Neural cell (in vitro differentiated cells): ENCODE results near the gene SPINDOC. TPM values are rescaled to one million over a fixed set of nuclear protein-coding genes. Genes with fewer than 3 reads are reported as not detected.

Experiments
- H2AFZ ChIP-seq: fragments of 200-600, 300-800 bp; sonication (generic), shearing (Covaris generic); 2 replicates; pipeline ENCODE4 v1.6.0; 2014; ENCODE audit warnings: low read depth, mild to moderate bottlenecking, antibody characterized with exemption, low read length, moderate library complexity
- H3F3A ChIP-seq: fragments of 200-600 bp; shearing (Covaris generic); 2 replicates; pipeline ENCODE4 v1.6.1; 2016; ENCODE audit warnings: mild to moderate bottlenecking, moderate library complexity, mixed read lengths, antibody characterized with exemption, low read length; ENCODE audit not compliant: insufficient read depth, poor library complexity, severe bottlenecking
- H3K27ac ChIP-seq: fragments of 200-600, 300-800 bp; sonication (generic), shearing (Covaris generic); 2 replicates; pipeline ENCODE4 v1.5.1; 2014; ENCODE audit warnings: mild to moderate bottlenecking, low read length, moderate library complexity
- H3K27me3 ChIP-seq: fragments of 300-800, 200-600 bp; sonication (generic), shearing (Covaris generic); 2 replicates; pipeline ENCODE4 v1.6.0; 2014; ENCODE audit warnings: mild to moderate bottlenecking, low read depth, low read length, moderate library complexity; ENCODE audit not compliant: insufficient read depth
- H3K36me3 ChIP-seq: fragments of 300-800, 200-600 bp; sonication (generic), shearing (Covaris generic); 2 replicates; pipeline ENCODE4 v1.5.1; 2014; ENCODE audit warnings: mild to moderate bottlenecking, antibody characterized with exemption, low read length, moderate library complexity; ENCODE audit not compliant: insufficient read depth
- H3K4me2 ChIP-seq: fragments of 300-800, 200-600 bp; sonication (generic), shearing (Covaris generic); 2 replicates; pipeline ENCODE4 v1.6.0; 2014; ENCODE audit warnings: mild to moderate bottlenecking, low read length
- H3K4me3 ChIP-seq: fragments of 300-800, 200-600 bp; sonication (generic), shearing (Covaris generic); 2 replicates; pipeline ENCODE4 v1.5.1; 2014; ENCODE audit warnings: mild to moderate bottlenecking, low read length, moderate library complexity
- H3K79me2 ChIP-seq: fragments of 200-600 bp; shearing (Covaris generic); replicated peaks from 2 replicates; pipeline ENCODE4 v1.6.0; 2014; ENCODE audit warnings: mild to moderate bottlenecking, low read length, moderate library complexity; ENCODE audit not compliant: insufficient read depth
- H3K9ac ChIP-seq: fragments of 300-800, 200-600 bp; sonication (generic), shearing (Covaris generic); 2 replicates; pipeline ENCODE4 v1.6.1; 2016; ENCODE audit warnings: mild to moderate bottlenecking, low read length, mixed read lengths
- H3K9me2 ChIP-seq: fragments of 200-600 bp; shearing (Covaris generic); 2 replicates; pipeline ENCODE4 v1.6.1; 2016; ENCODE audit warnings: mild to moderate bottlenecking, low read length, mixed read lengths; ENCODE audit not compliant: insufficient read depth
- H3K9me3 ChIP-seq: fragments of 200-600, 300-800 bp; sonication (generic), shearing (Covaris generic); 2 replicates; pipeline ENCODE4 v1.6.1; 2016; ENCODE audit warnings: mild to moderate bottlenecking, mixed run types, low read length, moderate library complexity, mixed read lengths
- H4K20me1 ChIP-seq: fragments of 200-600 bp; shearing (Covaris generic); 2 replicates; pipeline ENCODE4 v1.6.1; 2016; ENCODE audit warnings: mild to moderate bottlenecking, mixed run types; ENCODE audit not compliant: insufficient read depth
- EP300 ChIP-seq: fragments of 450-650 bp; conservative IDR thresholded peaks from 2 replicates; pipeline ENCODE4 v1.6.1; 2014; ENCODE audit warnings: antibody characterized with exemption, mild to moderate bottlenecking, moderate library complexity; ENCODE audit not compliant: poor library complexity, severe bottlenecking
- MXI1 ChIP-seq: fragments of 450-650 bp; conservative IDR thresholded peaks from 2 replicates; pipeline ENCODE4 v1.6.1; 2014; ENCODE audit warnings: antibody characterized with exemption, mild to moderate bottlenecking; ENCODE audit not compliant: poor library complexity, severe bottlenecking
- POLR2AphosphoS5 ChIP-seq: IDR thresholded peaks from 2 replicates; pipeline ENCODE4 v1.6.1; 2012
- RAD21 ChIP-seq: fragments of 450-650 bp; conservative IDR thresholded peaks from 2 replicates; pipeline ENCODE4 v1.6.1; 2014; ENCODE audit warnings: antibody characterized with exemption, mild to moderate bottlenecking, moderate library complexity
- SMC3 ChIP-seq: fragments of 450-650 bp; conservative IDR thresholded peaks from 2 replicates; pipeline ENCODE4 v1.6.1; 2014; ENCODE audit warnings: antibody characterized with exemption, mild to moderate bottlenecking, moderate library complexity; ENCODE audit not compliant: poor library complexity
- TAF1 ChIP-seq: IDR thresholded peaks from 2 replicates; pipeline ENCODE4 v1.6.1; 2012; ENCODE audit warnings: low read depth
- polyA plus RNA-seq: library from polyadenylated mRNA; depleted of rRNA; stranded (reverse); fragments of >200 nt; gene quantifications from 2 replicates; pipeline ENCODE4 v1.2.3, GENCODE V29; 2014
- TF ChIP-seq, protein P1 (sequence below): fragments of 450-650 bp; IDR thresholded peaks from 2 replicates; pipeline ENCODE4 v1.5.1; 2014; ENCODE audit warnings: antibody characterized with exemption, mild to moderate bottlenecking, moderate library complexity; ENCODE audit not compliant: poor library complexity, severe bottlenecking
- TF ChIP-seq, protein P2 (sequence below): IDR thresholded peaks from 2 replicates; pipeline ENCODE4 v1.6.1; 2012; ENCODE audit warnings: borderline replicate concordance

SPINDOC gene
- polyA plus RNA-seq, 1 donor from 2014 or later = 20.3 TPM

DNA sequence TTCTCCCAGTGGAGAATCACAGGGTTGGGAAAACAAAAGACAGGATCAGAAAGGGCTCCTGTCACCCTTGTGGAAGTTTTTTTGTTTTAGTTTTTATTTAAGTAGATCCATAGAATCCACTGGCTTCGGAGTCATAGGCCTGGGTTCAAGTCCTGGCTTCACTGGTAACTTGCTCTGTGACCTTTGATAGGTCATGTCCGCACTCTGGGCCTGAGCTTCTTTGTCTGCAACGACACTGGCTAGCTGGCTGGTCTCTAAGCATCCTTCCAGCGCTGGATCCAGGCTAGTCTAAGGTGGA lies 46.0 kb upstream of the SPINDOC start:
- Histone ChIP-seq H3K79me2 (peaks cover 55% of the 10 kb centered on the region), H3K4me3 (peak overlapping the region; percentile 93), H3F3A (no peaks in the 10 kb centered on the region), H4K20me1 (peaks cover 3% of the 10 kb centered on the region), H3K4me2 (peak overlapping the region; percentile 96), H3K27me3 (no peaks in the 10 kb centered on the region), H3K27ac (peak overlapping the region; percentile 85), H3K9ac (peak overlapping the region; percentile 87), H3K9me2 (no peaks in the 10 kb centered on the region), H3K9me3 (no peaks in the 10 kb centered on the region), H2AFZ (no peak overlapping the region), H3K36me3 (no peaks in the 10 kb centered on the region)
- TF ChIP-seq POLR2AphosphoS5 = no peak
- TF ChIP-seq TAF1 = peak; percentile 3

DNA sequence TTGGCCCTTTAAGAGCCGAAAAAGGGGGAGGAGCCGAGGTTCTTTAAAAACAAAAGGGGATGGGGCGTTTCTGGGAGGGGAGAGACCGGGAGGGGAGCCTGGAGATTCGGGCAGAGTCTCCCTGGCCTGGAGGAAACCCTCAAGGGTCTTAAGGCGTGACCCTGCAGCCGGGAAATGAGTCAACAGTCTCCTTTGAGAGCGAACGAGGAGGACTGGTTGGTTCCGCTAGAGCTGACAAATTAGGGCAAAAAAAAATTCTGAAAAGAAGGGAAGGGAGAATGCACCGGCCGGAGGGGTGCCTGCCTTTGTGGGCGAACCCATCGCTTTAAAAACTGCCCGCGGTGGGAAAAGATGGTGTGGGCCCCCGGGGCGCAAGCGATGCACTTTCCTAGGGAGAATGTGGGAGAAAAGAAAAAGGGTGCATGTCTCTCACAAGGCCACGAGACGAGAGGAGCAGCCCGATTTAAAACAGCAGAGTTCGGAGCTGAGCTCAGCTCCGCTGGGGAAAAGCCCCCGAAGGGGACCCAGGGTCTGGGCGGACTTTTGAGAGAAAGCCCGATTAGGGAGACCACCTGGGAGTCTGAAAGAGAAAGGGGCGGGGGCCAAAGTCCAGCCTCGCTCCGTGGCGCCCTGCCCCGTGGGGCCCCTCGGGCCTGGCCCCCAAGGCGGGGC lies 45.6 kb upstream of the SPINDOC start:
- H3K27me3 ChIP-seq = no peaks in the 10 kb centered on the region
- no peaks in the 10 kb centered on the region for H3K9me2 ChIP-seq
- H3F3A ChIP-seq = no peaks in the 10 kb centered on the region
- H3K27ac ChIP-seq = peak overlapping the region; percentile 85
- H3K4me3 ChIP-seq = peak overlapping the region; percentile 93
- peak overlapping the region; percentile 96 for H3K4me2 ChIP-seq
- peak overlapping the region; percentile 87 for H3K9ac ChIP-seq
- no peaks in the 10 kb centered on the region for H3K36me3 ChIP-seq
- peaks cover 55% of the 10 kb centered on the region for H3K79me2 ChIP-seq
- peak; percentile 68 for TF ChIP-seq MXI1
- TF ChIP-seq EP300 = no peak
- TF ChIP-seq TAF1 = no peak
- H2AFZ ChIP-seq = no peak overlapping the region
- peaks cover 3% of the 10 kb centered on the region for H4K20me1 ChIP-seq
- no peaks in the 10 kb centered on the region for H3K9me3 ChIP-seq

DNA sequence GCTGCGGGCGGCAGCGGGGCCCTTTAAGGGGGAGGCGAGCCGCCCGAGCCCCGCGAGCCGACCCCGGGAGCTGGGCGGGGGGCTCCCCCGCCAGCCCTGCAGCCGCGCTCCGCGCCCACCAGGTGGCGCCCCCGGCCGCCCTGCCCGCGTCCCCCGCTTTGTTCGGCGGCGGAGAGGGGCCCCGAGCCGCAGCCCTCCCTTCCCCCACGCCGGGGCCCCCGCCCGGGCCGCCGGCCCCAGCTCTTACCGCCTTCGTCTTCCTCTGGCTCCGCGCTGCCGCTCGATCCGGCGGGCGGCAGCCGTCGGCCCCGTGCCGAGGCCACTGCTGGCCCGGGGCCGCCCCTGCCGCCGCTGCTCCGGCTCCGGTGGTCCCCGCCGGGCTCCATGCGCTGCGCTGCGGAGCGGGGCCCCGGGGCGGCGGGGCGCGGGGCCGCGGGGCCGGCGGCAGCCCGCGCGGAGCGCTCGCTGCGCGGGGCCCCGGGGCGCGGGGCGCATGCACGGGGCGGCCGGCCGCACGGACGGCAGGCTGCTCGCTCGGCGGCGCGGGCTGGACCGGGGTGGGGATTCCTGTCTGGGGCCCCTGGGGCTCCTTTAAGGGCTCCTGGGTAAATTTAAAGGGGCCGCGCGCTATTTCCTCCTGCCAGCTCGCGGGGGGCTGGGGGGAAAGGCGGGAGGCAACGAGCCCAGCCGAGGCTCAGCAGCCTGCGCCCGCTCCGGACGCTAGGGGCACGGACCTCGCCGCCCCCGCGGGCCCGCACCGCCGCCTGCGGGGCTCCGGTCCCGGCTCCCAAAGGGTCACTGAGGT lies 44.8 kb upstream of the SPINDOC start, which contains the start of gene ZFTA:
ZFTA (minus strand) TSS at position 539 of the 805 bp plus-strand sequence; CDS start at position 386, 153 bp downstream.
- Histone ChIP-seq H3K9me3 (no peaks in the 10 kb centered on the region), H3K9ac (peak within 1 kb of the TSS; percentile 88), H2AFZ (peak within 1 kb of the TSS; percentile 27), H3K4me3 (peak within 1 kb of the TSS; percentile 93), H3K27ac (peak within 1 kb of the TSS; percentile 85), H3K27me3 (no peaks in the 10 kb centered on the region), H3K79me2 (peaks cover 55% of the 10 kb centered on the region), H3K36me3 (no peaks in the 10 kb centered on the region), H3F3A (no peaks in the 10 kb centered on the region), H4K20me1 (peaks cover 3% of the 10 kb centered on the region), H3K9me2 (no peaks in the 10 kb centered on the region), H3K4me2 (peak within 1 kb of the TSS; percentile 96)
- TF ChIP-seq, protein P1, sequence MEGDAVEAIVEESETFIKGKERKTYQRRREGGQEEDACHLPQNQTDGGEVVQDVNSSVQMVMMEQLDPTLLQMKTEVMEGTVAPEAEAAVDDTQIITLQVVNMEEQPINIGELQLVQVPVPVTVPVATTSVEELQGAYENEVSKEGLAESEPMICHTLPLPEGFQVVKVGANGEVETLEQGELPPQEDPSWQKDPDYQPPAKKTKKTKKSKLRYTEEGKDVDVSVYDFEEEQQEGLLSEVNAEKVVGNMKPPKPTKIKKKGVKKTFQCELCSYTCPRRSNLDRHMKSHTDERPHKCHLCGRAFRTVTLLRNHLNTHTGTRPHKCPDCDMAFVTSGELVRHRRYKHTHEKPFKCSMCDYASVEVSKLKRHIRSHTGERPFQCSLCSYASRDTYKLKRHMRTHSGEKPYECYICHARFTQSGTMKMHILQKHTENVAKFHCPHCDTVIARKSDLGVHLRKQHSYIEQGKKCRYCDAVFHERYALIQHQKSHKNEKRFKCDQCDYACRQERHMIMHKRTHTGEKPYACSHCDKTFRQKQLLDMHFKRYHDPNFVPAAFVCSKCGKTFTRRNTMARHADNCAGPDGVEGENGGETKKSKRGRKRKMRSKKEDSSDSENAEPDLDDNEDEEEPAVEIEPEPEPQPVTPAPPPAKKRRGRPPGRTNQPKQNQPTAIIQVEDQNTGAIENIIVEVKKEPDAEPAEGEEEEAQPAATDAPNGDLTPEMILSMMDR = peak; percentile 79
- TF ChIP-seq TAF1 (no peak), MXI1 (peak; percentile 30), POLR2AphosphoS5 (peak; percentile 61), SMC3 (peak; percentile 69), RAD21 (peak; percentile 69)
- TF ChIP-seq, protein P2, sequence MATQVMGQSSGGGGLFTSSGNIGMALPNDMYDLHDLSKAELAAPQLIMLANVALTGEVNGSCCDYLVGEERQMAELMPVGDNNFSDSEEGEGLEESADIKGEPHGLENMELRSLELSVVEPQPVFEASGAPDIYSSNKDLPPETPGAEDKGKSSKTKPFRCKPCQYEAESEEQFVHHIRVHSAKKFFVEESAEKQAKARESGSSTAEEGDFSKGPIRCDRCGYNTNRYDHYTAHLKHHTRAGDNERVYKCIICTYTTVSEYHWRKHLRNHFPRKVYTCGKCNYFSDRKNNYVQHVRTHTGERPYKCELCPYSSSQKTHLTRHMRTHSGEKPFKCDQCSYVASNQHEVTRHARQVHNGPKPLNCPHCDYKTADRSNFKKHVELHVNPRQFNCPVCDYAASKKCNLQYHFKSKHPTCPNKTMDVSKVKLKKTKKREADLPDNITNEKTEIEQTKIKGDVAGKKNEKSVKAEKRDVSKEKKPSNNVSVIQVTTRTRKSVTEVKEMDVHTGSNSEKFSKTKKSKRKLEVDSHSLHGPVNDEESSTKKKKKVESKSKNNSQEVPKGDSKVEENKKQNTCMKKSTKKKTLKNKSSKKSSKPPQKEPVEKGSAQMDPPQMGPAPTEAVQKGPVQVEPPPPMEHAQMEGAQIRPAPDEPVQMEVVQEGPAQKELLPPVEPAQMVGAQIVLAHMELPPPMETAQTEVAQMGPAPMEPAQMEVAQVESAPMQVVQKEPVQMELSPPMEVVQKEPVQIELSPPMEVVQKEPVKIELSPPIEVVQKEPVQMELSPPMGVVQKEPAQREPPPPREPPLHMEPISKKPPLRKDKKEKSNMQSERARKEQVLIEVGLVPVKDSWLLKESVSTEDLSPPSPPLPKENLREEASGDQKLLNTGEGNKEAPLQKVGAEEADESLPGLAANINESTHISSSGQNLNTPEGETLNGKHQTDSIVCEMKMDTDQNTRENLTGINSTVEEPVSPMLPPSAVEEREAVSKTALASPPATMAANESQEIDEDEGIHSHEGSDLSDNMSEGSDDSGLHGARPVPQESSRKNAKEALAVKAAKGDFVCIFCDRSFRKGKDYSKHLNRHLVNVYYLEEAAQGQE = no peak
